Parathyroid adenoma (tissue), 2 donors: ENCODE measurements around the gene FRMPD3.
"Not testable (repeated sequence)": the region's sequence is repeated elsewhere in the genome, so short reads cannot be mapped to it uniquely, and the experiment has no call there.

Source experiments
- H2AFZ ChIP-seq: fragments of 300-600 bp; sonication (generic); one replicate; pipeline ENCODE4 v1.7.0; 2017; ENCODE audit warnings: antibody characterized with exemption, mild to moderate bottlenecking
- H3K27ac ChIP-seq: fragments of 300-600 bp; sonication (generic); one replicate; pipeline ENCODE4 v1.7.0; 2017
- H3K27me3 ChIP-seq: fragments of 300-600 bp; sonication (generic); one replicate; pipeline ENCODE4 v1.7.0; 2017; ENCODE audit warnings: low read length; ENCODE audit not compliant: control insufficient read depth, insufficient read depth
- H3K36me3 ChIP-seq: fragments of 300-600 bp; sonication (generic); one replicate; pipeline ENCODE4 v1.7.0; 2017; ENCODE audit warnings: low read length; ENCODE audit not compliant: control insufficient read depth, insufficient read depth
- H3K4me1 ChIP-seq: fragments of 300-600 bp; sonication (generic); one replicate; pipeline ENCODE4 v1.7.0; 2017; ENCODE audit warnings: control low read depth
- H3K4me2 ChIP-seq: fragments of 300-600 bp; sonication (generic); one replicate; pipeline ENCODE4 v1.7.0; 2017; ENCODE audit warnings: low read length
- H3K4me3 ChIP-seq: fragments of 300-600 bp; sonication (generic); one replicate; pipeline ENCODE4 v1.7.0; 2017; ENCODE audit warnings: low read depth, low read length
- H3K79me2 ChIP-seq: fragments of 300-600 bp; sonication (generic); one replicate; pipeline ENCODE4 v1.7.0; 2017; ENCODE audit warnings: control low read depth
- H3K9ac ChIP-seq: fragments of 300-600 bp; sonication (generic); one replicate; pipeline ENCODE4 v1.7.0; 2017; ENCODE audit warnings: mild to moderate bottlenecking
- H3K9me3 ChIP-seq: fragments of 300-600 bp; sonication (generic); one replicate; pipeline ENCODE4 v1.7.0; 2017; ENCODE audit warnings: low read length; ENCODE audit not compliant: control insufficient read depth
- TF ChIP-seq, protein P1 (sequence below): fragments of 300-600 bp; sonication (generic); IDR thresholded peaks from one replicate; pipeline ENCODE4 v1.7.0; 2017; ENCODE audit warnings: antibody characterized with exemption, mild to moderate bottlenecking
- donor health status: primary hyperparathyroidism.

FRMPD3 gene

DNA sequence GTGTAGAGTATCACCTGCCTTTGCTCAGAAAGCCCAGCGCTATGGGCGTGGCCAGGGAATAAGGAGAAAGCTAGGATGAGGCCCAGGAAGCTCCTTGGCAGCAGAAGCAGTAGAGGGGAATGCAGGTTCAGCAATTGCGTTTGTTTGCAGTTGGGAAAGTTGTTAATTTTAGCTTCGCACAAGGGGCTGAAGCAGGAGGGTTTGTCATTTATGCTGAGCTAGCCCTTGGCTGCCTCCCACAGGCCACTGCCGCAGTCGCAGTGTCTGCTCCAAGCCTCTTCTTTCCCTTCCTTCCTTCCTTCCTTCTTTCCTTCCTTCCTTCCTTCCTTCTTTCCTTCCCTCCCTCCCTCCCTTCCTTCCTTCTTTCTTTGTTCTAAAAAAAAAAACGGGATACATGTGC lies 21.5 kb downstream of the FRMPD3 start:
- H3K4me3 ChIP-seq = no peak overlapping the region
- TF ChIP-seq, protein P1, sequence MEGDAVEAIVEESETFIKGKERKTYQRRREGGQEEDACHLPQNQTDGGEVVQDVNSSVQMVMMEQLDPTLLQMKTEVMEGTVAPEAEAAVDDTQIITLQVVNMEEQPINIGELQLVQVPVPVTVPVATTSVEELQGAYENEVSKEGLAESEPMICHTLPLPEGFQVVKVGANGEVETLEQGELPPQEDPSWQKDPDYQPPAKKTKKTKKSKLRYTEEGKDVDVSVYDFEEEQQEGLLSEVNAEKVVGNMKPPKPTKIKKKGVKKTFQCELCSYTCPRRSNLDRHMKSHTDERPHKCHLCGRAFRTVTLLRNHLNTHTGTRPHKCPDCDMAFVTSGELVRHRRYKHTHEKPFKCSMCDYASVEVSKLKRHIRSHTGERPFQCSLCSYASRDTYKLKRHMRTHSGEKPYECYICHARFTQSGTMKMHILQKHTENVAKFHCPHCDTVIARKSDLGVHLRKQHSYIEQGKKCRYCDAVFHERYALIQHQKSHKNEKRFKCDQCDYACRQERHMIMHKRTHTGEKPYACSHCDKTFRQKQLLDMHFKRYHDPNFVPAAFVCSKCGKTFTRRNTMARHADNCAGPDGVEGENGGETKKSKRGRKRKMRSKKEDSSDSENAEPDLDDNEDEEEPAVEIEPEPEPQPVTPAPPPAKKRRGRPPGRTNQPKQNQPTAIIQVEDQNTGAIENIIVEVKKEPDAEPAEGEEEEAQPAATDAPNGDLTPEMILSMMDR = no peak
- H3K9ac ChIP-seq = no peak overlapping the region
- H3K36me3 ChIP-seq = no peaks in the 10 kb centered on the region
- no peaks in the 10 kb centered on the region for H3K79me2 ChIP-seq
- no peak overlapping the region for H2AFZ ChIP-seq
- H3K27me3 ChIP-seq = no peaks in the 10 kb centered on the region
- H3K4me2 ChIP-seq = no peak overlapping the region
- H3K9me3 ChIP-seq = no peaks in the 10 kb centered on the region
- H3K27ac ChIP-seq = no peak overlapping the region
- no peaks in the 10 kb centered on the region for H3K4me1 ChIP-seq

DNA sequence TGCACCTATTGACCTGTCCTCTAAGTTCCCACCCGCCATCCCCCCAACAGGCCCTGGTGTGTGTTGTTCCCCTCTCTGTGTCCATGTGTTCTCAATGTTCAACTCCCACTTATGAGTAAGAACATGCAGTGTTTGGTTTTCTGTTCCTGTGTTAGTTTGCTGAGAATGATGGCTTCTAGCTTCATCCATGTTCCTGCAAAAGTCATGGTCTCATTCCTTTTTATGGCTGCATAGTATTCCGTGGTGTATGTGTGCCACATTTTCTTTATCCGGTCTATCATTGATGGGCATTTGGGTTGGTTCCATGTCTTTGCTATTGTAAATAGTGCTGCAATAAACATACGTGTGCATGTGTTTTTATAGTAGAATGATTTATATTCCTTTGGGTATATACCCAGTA lies 22.0 kb downstream of the FRMPD3 start:
- not testable (repeated sequence) for H3K79me2 ChIP-seq, H3K4me2 ChIP-seq, H3K9me3 ChIP-seq, H3K27ac ChIP-seq, H3K36me3 ChIP-seq, H3K4me1 ChIP-seq, H2AFZ ChIP-seq, H3K4me3 ChIP-seq, H3K9ac ChIP-seq, H3K27me3 ChIP-seq

DNA sequence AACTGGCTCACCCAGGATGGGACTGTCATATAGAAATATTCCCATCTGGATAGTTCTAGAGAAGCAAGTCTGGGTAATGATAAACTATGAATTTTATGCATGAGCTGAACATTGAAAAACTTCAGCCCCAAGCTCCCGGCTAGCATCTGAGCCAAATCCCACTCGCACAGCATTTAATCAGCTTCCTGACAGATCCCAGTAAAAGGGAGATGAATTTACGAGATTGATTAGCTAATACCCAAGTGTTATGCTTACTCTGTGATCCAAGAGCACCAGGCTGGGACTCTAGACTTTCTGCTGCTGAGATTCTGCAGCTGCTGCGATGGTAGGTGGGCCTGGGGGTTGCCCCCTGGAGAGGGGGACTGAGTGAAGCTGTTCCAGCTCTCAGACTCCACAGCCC lies 28.0 kb downstream of the FRMPD3 start:
- H3K9me3 ChIP-seq = no peaks in the 10 kb centered on the region
- H3K9ac ChIP-seq = no peak overlapping the region
- H3K4me2 ChIP-seq = no peak overlapping the region
- no peak overlapping the region for H3K27ac ChIP-seq
- H3K4me1 ChIP-seq = no peaks in the 10 kb centered on the region
- H3K79me2 ChIP-seq = no peaks in the 10 kb centered on the region
- H3K4me3 ChIP-seq = no peak overlapping the region
- H3K36me3 ChIP-seq = no peaks in the 10 kb centered on the region
- H3K27me3 ChIP-seq = no peaks in the 10 kb centered on the region
- TF ChIP-seq, protein P1 = no peak
- H2AFZ ChIP-seq = no peak overlapping the region

DNA sequence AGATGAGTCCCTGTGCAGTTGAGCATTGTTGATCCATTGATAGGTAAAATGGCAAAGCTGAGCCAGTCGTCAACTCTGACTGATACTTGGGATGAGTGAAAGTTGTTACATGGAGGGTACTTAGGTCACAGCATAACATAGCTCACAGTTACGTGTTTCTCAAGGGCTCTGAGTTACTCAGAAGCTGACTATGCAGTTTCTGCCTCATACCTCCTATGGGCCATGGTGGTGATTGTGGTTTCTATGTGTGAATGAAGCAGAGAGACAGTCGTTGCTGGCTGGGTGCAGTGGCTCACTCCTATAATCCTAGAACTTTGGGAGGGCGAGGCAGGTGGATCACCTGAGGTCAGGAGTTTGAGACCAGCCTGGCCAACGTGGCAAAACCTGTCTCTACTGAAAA lies 30.8 kb downstream of the FRMPD3 start:
- H3K9ac ChIP-seq = no peak overlapping the region
- TF ChIP-seq, protein P1 = no peak
- H3K9me3 ChIP-seq = no peaks in the 10 kb centered on the region
- no peak overlapping the region for H3K27ac ChIP-seq
- no peaks in the 10 kb centered on the region for H3K4me1 ChIP-seq
- H3K36me3 ChIP-seq = no peaks in the 10 kb centered on the region
- H3K27me3 ChIP-seq = no peaks in the 10 kb centered on the region
- H3K79me2 ChIP-seq = no peaks in the 10 kb centered on the region
- H3K4me3 ChIP-seq = no peak overlapping the region
- H3K4me2 ChIP-seq = no peak overlapping the region
- H2AFZ ChIP-seq = no peak overlapping the region

DNA sequence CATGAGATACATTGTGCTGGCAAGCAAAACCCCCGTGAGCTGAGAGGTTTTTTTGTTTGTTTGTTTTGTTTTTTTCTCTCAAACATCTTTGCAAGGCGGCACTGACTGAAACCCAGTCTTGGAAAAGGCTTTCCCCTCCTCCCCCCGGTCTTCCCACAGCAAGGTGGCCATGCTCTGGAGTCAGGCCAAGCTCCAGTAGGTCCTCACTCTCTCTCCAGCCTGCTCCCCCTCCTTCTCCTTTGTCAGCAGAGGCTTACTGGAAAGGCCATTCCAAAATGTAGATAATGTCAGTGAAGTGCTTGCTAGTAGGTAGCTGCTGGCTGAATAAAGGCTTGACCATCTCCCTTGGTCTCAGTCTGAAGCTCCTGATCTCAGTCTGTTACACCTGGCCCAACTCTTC lies 32.6 kb downstream of the FRMPD3 start:
- no peaks in the 10 kb centered on the region for H3K9me3 ChIP-seq
- no peaks in the 10 kb centered on the region for H3K4me1 ChIP-seq
- no peaks in the 10 kb centered on the region for H3K27me3 ChIP-seq
- no peaks in the 10 kb centered on the region for H3K36me3 ChIP-seq
- no peak overlapping the region for H2AFZ ChIP-seq
- H3K79me2 ChIP-seq = no peaks in the 10 kb centered on the region
- no peak overlapping the region for H3K9ac ChIP-seq
- TF ChIP-seq, protein P1 = no peak
- no peak overlapping the region for H3K4me2 ChIP-seq
- H3K4me3 ChIP-seq = no peak overlapping the region
- no peak overlapping the region for H3K27ac ChIP-seq
